HepG2 (cell line): ENCODE measurements around the gene MAP3K3. TPM values are rescaled to one million over a fixed set of nuclear protein-coding genes. Genes with fewer than 3 reads are reported as not detected.
A peak's percentile ranks its signal among the peaks of the same experiment; 100 is the strongest.

Source experiments
- AKAP8 ChIP-seq: sonication (generic); formaldehyde crosslinking; IDR thresholded peaks from 2 replicates; pipeline ENCODE4 v1.5.1; 2020; ENCODE audit warnings: mild to moderate bottlenecking, missing genetic modification reagents
- MTF1 ChIP-seq: sonication (generic); formaldehyde crosslinking; IDR thresholded peaks from 2 replicates; pipeline ENCODE4 v1.5.0; 2020; ENCODE audit warnings: missing genetic modification reagents
- NR1H2 ChIP-seq: sonication (generic); formaldehyde crosslinking; IDR thresholded peaks from 2 replicates; pipeline ENCODE4 v1.8.1; 2022; ENCODE audit warnings: low read depth, missing genetic modification reagents, borderline replicate concordance
- PHB2 ChIP-seq: fragments of 450-650 bp; IDR thresholded peaks from 2 replicates; pipeline ENCODE4 v1.6.1; 2018; ENCODE audit not compliant: partially characterized antibody
- PHF20 ChIP-seq: sonication (generic); formaldehyde crosslinking; IDR thresholded peaks from 2 replicates; pipeline ENCODE4 v1.5.0; 2020; ENCODE audit warnings: mild to moderate bottlenecking, missing genetic modification reagents
- REXO4 ChIP-seq: sonication (generic); formaldehyde crosslinking; IDR thresholded peaks from 2 replicates; pipeline ENCODE4 v1.8.0; 2022; ENCODE audit warnings: missing genetic modification reagents, mild to moderate bottlenecking, borderline replicate concordance
- ZFP41 ChIP-seq: sonication (generic); formaldehyde crosslinking; IDR thresholded peaks from 2 replicates; pipeline ENCODE4 v1.4.0; 2020; ENCODE audit warnings: mild to moderate bottlenecking, missing genetic modification reagents, borderline replicate concordance
- ZNF451 ChIP-seq: sonication (generic); formaldehyde crosslinking; IDR thresholded peaks from 2 replicates; pipeline ENCODE4 v1.5.0; 2020; ENCODE audit warnings: mild to moderate bottlenecking, missing genetic modification reagents
- ZNF75D ChIP-seq: sonication (generic); formaldehyde crosslinking; IDR thresholded peaks from 2 replicates; pipeline ENCODE4 v1.8.1; 2023; ENCODE audit warnings: missing genetic modification reagents, mild to moderate bottlenecking, borderline replicate concordance
- polyA plus RNA-seq, 8 experiments: library from polyadenylated mRNA; depleted of rRNA in 3 of 8; stranded (reverse) in 7 of 8; unstranded in 1 of 8; fragments of >200 nt; fragmentation: Illumina TruSeq in 4 of 8; extraction: Trizol in 4 of 8; gene quantifications; 2 replicates each; pipeline versions ENCODE4 v1.2.1 to v1.2.3, GENCODE V29; 2011 to 2016; ENCODE audit warnings: low read depth in 4 of 8, missing spikeins in 1 of 8, mixed read lengths in 1 of 8; ENCODE audit not compliant: insufficient read depth in 1 of 8
- total RNA-seq, 5 experiments: library from RNA; depleted of rRNA; stranded (reverse); fragments of >200 nt; fragmentation: Illumina TruSeq; extraction: Trizol; gene quantifications; 2 replicates each; pipeline ENCODE4 v1.2.3, GENCODE V29; 2016; ENCODE audit warnings: low read depth in 1 of 5
- TF ChIP-seq, protein P1 (sequence below): sonication (generic); formaldehyde crosslinking; IDR thresholded peaks from 2 replicates; pipeline ENCODE4 v1.5.0; 2020; ENCODE audit warnings: mild to moderate bottlenecking, missing genetic modification reagents
- TF ChIP-seq, protein P2 (sequence below): sonication (generic); formaldehyde crosslinking; IDR thresholded peaks from 2 replicates; pipeline ENCODE4; 2020; ENCODE audit warnings: missing genetic modification reagents, mild to moderate bottlenecking, borderline replicate concordance
- TF ChIP-seq, protein P3 (sequence below): sonication (generic); formaldehyde crosslinking; IDR thresholded peaks from 2 replicates; pipeline ENCODE4 v1.4.0; 2020; ENCODE audit warnings: missing genetic modification reagents, borderline replicate concordance
- TF ChIP-seq, protein P4 (sequence below): sonication (generic); formaldehyde crosslinking; IDR thresholded peaks from 2 replicates; pipeline ENCODE4 v1.4.0; 2020; ENCODE audit warnings: missing genetic modification reagents, borderline replicate concordance
- TF ChIP-seq, protein P5 (sequence below): sonication (generic); formaldehyde crosslinking; IDR thresholded peaks from 2 replicates; pipeline ENCODE4 v1.5.1; 2020; ENCODE audit warnings: mild to moderate bottlenecking, missing genetic modification reagents, borderline replicate concordance

Gene MAP3K3
- total and polyA plus RNA-seq, 2 of the 13 experiments (the other 11 are each of a cell fraction or from before 2014, with no cell fraction given) = 17.7 to 21.8 TPM

DNA sequence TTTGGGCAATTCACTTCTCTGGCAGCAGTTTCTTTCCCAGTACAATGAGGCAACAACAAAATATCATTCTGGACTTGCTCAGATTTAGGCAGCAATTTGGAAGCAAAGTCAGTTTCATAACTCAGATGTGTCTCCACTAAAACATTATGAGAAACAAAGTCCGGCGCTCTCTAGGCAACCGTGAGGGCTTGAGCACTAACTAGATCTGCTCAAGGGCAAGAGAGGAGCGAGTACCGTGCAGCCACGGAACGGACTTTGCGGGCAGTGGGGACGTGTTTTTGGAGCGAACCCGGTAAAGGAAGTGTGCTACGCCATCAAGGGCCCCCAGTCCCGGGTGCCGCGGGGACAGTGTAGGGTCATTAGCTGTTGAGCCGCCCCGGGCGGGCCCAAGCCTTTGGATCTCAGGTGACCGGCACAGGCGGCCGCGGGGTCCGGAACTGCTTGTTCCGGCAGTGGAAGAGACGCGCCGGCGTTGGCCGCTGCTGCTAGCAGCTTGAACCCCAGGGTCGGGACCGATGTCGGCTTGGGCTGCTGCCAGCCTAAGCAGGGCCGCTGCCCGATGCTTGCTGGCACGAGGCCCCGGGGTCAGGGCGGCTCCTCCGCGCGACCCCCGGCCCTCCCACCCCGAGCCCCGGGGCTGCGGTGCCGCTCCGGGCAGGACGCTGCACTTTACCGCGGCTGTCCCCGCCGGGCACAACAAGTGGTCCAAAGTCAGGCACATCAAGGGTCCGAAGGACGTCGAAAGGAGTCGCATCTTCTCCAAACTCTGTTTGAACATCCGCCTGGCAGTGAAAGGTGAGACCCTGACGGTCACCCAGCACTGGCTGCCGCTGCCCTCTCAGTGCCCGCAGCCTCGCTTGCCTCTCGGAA lies 21.4 kb upstream of the MAP3K3 start, which contains the start of gene TACO1 (continued):
- TF ChIP-seq REXO4 (CRISPR knock-in tag) = no peak
- no peak; the same call in 1 of the 2 replicates for TF ChIP-seq ZFP41 (CRISPR knock-in tag)
- no peak for TF ChIP-seq PHB2
- TF ChIP-seq AKAP8 (CRISPR knock-in tag) = 0 out of 2 replicates have a peak, but pooled peaks have one; percentile 67
- TF ChIP-seq, protein P1, sequence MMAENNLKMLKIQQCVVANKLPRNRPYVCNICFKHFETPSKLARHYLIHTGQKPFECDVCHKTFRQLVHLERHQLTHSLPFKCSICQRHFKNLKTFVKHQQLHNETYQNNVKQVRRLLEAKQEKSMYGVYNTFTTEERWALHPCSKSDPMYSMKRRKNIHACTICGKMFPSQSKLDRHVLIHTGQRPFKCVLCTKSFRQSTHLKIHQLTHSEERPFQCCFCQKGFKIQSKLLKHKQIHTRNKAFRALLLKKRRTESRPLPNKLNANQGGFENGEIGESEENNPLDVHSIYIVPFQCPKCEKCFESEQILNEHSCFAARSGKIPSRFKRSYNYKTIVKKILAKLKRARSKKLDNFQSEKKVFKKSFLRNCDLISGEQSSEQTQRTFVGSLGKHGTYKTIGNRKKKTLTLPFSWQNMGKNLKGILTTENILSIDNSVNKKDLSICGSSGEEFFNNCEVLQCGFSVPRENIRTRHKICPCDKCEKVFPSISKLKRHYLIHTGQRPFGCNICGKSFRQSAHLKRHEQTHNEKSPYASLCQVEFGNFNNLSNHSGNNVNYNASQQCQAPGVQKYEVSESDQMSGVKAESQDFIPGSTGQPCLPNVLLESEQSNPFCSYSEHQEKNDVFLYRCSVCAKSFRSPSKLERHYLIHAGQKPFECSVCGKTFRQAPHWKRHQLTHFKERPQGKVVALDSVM (CRISPR knock-in tag) = peak; percentile 81
- TF ChIP-seq, protein P2, sequence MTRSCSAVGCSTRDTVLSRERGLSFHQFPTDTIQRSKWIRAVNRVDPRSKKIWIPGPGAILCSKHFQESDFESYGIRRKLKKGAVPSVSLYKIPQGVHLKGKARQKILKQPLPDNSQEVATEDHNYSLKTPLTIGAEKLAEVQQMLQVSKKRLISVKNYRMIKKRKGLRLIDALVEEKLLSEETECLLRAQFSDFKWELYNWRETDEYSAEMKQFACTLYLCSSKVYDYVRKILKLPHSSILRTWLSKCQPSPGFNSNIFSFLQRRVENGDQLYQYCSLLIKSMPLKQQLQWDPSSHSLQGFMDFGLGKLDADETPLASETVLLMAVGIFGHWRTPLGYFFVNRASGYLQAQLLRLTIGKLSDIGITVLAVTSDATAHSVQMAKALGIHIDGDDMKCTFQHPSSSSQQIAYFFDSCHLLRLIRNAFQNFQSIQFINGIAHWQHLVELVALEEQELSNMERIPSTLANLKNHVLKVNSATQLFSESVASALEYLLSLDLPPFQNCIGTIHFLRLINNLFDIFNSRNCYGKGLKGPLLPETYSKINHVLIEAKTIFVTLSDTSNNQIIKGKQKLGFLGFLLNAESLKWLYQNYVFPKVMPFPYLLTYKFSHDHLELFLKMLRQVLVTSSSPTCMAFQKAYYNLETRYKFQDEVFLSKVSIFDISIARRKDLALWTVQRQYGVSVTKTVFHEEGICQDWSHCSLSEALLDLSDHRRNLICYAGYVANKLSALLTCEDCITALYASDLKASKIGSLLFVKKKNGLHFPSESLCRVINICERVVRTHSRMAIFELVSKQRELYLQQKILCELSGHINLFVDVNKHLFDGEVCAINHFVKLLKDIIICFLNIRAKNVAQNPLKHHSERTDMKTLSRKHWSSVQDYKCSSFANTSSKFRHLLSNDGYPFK (CRISPR knock-in tag) = peak; percentile 95
- no peak for TF ChIP-seq NR1H2 (CRISPR knock-in tag)
- TF ChIP-seq, protein P3, sequence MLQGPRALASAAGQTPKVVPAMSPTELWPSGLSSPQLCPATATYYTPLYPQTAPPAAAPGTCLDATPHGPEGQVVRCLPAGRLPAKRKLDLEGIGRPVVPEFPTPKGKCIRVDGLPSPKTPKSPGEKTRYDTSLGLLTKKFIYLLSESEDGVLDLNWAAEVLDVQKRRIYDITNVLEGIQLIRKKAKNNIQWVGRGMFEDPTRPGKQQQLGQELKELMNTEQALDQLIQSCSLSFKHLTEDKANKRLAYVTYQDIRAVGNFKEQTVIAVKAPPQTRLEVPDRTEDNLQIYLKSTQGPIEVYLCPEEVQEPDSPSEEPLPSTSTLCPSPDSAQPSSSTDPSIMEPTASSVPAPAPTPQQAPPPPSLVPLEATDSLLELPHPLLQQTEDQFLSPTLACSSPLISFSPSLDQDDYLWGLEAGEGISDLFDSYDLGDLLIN (CRISPR knock-in tag) = peak; percentile 95; the same call in 1 of the 2 replicates
- TF ChIP-seq, protein P4, sequence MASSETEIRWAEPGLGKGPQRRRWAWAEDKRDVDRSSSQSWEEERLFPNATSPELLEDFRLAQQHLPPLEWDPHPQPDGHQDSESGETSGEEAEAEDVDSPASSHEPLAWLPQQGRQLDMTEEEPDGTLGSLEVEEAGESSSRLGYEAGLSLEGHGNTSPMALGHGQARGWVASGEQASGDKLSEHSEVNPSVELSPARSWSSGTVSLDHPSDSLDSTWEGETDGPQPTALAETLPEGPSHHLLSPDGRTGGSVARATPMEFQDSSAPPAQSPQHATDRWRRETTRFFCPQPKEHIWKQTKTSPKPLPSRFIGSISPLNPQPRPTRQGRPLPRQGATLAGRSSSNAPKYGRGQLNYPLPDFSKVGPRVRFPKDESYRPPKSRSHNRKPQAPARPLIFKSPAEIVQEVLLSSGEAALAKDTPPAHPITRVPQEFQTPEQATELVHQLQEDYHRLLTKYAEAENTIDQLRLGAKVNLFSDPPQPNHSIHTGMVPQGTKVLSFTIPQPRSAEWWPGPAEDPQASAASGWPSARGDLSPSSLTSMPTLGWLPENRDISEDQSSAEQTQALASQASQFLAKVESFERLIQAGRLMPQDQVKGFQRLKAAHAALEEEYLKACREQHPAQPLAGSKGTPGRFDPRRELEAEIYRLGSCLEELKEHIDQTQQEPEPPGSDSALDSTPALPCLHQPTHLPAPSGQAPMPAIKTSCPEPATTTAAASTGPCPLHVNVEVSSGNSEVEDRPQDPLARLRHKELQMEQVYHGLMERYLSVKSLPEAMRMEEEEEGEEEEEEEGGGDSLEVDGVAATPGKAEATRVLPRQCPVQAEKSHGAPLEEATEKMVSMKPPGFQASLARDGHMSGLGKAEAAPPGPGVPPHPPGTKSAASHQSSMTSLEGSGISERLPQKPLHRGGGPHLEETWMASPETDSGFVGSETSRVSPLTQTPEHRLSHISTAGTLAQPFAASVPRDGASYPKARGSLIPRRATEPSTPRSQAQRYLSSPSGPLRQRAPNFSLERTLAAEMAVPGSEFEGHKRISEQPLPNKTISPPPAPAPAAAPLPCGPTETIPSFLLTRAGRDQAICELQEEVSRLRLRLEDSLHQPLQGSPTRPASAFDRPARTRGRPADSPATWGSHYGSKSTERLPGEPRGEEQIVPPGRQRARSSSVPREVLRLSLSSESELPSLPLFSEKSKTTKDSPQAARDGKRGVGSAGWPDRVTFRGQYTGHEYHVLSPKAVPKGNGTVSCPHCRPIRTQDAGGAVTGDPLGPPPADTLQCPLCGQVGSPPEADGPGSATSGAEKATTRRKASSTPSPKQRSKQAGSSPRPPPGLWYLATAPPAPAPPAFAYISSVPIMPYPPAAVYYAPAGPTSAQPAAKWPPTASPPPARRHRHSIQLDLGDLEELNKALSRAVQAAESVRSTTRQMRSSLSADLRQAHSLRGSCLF (CRISPR knock-in tag) = peak; percentile 95
- TF ChIP-seq PHF20 (CRISPR knock-in tag) = peak; percentile 99
- no peak for TF ChIP-seq ZNF451
- TF ChIP-seq ZNF75D (CRISPR knock-in tag) = no peak; the same call in 1 of the 2 replicates
- TF ChIP-seq, protein P5, sequence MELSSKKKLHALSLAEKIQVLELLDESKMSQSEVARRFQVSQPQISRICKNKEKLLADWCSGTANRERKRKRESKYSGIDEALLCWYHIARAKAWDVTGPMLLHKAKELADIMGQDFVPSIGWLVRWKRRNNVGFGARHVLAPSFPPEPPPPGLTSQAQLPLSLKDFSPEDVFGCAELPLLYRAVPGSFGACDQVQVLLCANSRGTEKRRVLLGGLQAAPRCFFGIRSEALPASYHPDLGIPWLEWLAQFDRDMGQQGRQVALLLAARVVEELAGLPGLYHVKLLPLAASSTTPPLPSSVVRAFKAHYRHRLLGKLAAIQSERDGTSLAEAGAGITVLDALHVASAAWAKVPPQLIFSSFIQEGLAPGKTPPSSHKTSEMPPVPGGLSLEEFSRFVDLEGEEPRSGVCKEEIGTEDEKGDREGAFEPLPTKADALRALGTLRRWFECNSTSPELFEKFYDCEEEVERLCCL (CRISPR knock-in tag) = peak; percentile 88; the same call in 1 of the 2 replicates
- peak; percentile 89 for TF ChIP-seq MTF1
